Ovary (tissue), 9 donors: Measurements from ENCODE around the gene CCDC51. TPM values are rescaled to one million over a fixed set of nuclear protein-coding genes. Genes with fewer than 3 reads are reported as not detected.

Experiments used
- DNase-seq, 5 donors: peaks; one replicate each; pipeline ENCODE4 v3.0.0-alpha.2; 2019 to 2020
- H3K27ac ChIP-seq, 2 donors: fragments of 200-600 bp; one replicate each; pipeline versions ENCODE4 v1.5.1 to v1.8.0; 2019 to 2022
- H3K27me3 ChIP-seq: fragments of 200-600 bp; one replicate; pipeline ENCODE4 v1.8.0; 2022
- H3K36me3 ChIP-seq: fragments of 200-600 bp; sonication (generic); one replicate; pipeline ENCODE4 v1.5.1; 2019
- H3K4me1 ChIP-seq: one replicate; pipeline ENCODE4 v1.8.1; 2013; ENCODE audit warnings: mild to moderate bottlenecking, moderate library complexity; ENCODE audit not compliant: insufficient read depth
- H3K4me3 ChIP-seq: fragments of 200-600 bp; sonication (generic); one replicate; pipeline ENCODE4 v1.5.1; 2017
- H3K9me3 ChIP-seq, 2 donors: fragments of 200-600 bp in 1 of 2; sonication (generic) in 1 of 2; one replicate each; pipeline versions ENCODE4 v1.5.1 to v1.8.1; 2013 to 2019; ENCODE audit warnings: mild to moderate bottlenecking in 1 of 2, moderate library complexity in 1 of 2
- EP300 ChIP-seq: sonication (generic); formaldehyde crosslinking; IDR thresholded peaks from one replicate; pipeline ENCODE4 v1.6.1; 2017; ENCODE audit warnings: antibody characterized with exemption
- POLR2A ChIP-seq: fragments of 450-650 bp; IDR thresholded peaks from one replicate; pipeline ENCODE4 v1.6.1; 2017; ENCODE audit warnings: antibody characterized with exemption, mild to moderate bottlenecking, moderate library complexity
- WGBS, 3 donors: extraction: QIAGEN DNeasy Blood & Tissue Kit in 1 of 3; methylation state at CpG; one replicate each; pipeline versions ENCODE4 v1.1.5 to v1.1.7; 2013 to 2017; 5-methylcytosine and 5-hydroxymethylcytosine counted together
- intact Hi-C, 4 donors: fragments of 100-400 bp; cut with DNase I; formaldehyde crosslinking; loops; one replicate each; pipeline versions ENCODE4 v1.11.0 to v1.15.1; 2022 to 2023
- polyA plus RNA-seq, 2 donors: library from polyadenylated mRNA; stranded (reverse); fragments of 200-250 nt in 1 of 2; fragments of 350-450 nt in 1 of 2; fragmentation: Illumina TruSeq in 1 of 2; extraction: RNeasy Lipid Tissue Mini Kit (QIAGEN cat#74804) in 1 of 2; gene quantifications; one replicate each; pipeline ENCODE4 v1.2.3, GENCODE V29; 2013 to 2014
- total RNA-seq, 7 donors: library from RNA; depleted of rRNA in 2 of 7; stranded (reverse); fragments of >200 nt in 2 of 7; fragmentation: NEBNext Ultra II Directional in 3 of 7; extraction: Animal tissue kit (Norgen Biotek cat#: 25700) in 3 of 7; gene quantifications; one replicate each; pipeline versions ENCODE4 v1.1.0 to v1.2.4, GENCODE V29; 2016 to 2023
- TF ChIP-seq, protein P1 (sequence below), 3 donors: fragments of 450-650 bp in 2 of 3; fragments of 200-600 bp in 1 of 3; IDR thresholded peaks; one replicate each; pipeline versions ENCODE4 v1.5.1 to v1.8.0; 2016 to 2022; ENCODE audit warnings: antibody characterized with exemption in 3 of 3, mild to moderate bottlenecking in 1 of 3
- donor health status: DM: no; HTN: no; CAD: no; lungs with moderate emphysema.
- donor health status: DM: no; HTN: no; CAD: no.
- donor health status: Bipolar disorder and iron deficiency.
- donor health status: DM: yes; HTN: yes; CAD: no.
- donor health status: DM: no; HTN: no; CAD: no.
- donor health status: DM: yes; HTN: yes; CAD: no.

CCDC51 gene
- total and polyA plus RNA-seq, 9 donors = 6.3 to 9.9 (median 7.7) TPM

DNA sequence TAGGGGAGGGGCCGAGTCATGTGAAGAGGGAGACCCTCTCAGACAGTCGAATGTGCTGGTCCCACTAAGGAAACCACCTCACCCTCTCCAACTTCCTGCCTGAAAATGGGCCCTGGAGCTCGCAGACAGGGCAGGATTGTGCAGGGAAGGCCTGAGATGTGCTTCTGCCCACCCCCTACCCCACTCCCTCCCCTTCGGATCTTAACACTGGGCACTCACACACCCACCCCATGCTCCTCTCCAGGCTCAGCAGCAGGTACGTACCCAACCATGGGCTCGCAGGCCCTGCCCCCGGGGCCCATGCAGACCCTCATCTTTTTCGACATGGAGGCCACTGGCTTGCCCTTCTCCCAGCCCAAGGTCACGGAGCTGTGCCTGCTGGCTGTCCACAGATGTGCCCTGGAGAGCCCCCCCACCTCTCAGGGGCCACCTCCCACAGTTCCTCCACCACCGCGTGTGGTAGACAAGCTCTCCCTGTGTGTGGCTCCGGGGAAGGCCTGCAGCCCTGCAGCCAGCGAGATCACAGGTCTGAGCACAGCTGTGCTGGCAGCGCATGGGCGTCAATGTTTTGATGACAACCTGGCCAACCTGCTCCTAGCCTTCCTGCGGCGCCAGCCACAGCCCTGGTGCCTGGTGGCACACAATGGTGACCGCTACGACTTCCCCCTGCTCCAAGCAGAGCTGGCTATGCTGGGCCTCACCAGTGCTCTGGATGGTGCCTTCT lies 26.6 kb upstream of the CCDC51 start:
- peak overlapping the region; percentile 48 for H3K4me3 ChIP-seq
- peak overlapping the region; percentile 98 to 100 for H3K27ac ChIP-seq
- no peaks in the 10 kb centered on the region for H3K36me3 ChIP-seq
- 11 to 17% (median 14%) methylated on average over 18 to 19 of the region's 19 CpGs for WGBS, 3 donors
- H3K4me1 ChIP-seq = peaks cover 22% of the 10 kb centered on the region
- no peaks in the 10 kb centered on the region for H3K27me3 ChIP-seq
- peak in 4 of 5 donors; percentile 43 to 61 (median 55) for DNase-seq
- TF ChIP-seq EP300 (no peak), POLR2A (no peak)
- TF ChIP-seq, protein P1, sequence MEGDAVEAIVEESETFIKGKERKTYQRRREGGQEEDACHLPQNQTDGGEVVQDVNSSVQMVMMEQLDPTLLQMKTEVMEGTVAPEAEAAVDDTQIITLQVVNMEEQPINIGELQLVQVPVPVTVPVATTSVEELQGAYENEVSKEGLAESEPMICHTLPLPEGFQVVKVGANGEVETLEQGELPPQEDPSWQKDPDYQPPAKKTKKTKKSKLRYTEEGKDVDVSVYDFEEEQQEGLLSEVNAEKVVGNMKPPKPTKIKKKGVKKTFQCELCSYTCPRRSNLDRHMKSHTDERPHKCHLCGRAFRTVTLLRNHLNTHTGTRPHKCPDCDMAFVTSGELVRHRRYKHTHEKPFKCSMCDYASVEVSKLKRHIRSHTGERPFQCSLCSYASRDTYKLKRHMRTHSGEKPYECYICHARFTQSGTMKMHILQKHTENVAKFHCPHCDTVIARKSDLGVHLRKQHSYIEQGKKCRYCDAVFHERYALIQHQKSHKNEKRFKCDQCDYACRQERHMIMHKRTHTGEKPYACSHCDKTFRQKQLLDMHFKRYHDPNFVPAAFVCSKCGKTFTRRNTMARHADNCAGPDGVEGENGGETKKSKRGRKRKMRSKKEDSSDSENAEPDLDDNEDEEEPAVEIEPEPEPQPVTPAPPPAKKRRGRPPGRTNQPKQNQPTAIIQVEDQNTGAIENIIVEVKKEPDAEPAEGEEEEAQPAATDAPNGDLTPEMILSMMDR (IDR thresholded peaks at IDR 0.05) = no peak
- intact Hi-C loops = loop anchor here in 1 of 4 donors (10.0 kb wide), 1 partner anchor 218 kb away; the partner anchor contains the start of gene NCKIPSD
- no peaks in the 10 kb centered on the region for H3K9me3 ChIP-seq

DNA sequence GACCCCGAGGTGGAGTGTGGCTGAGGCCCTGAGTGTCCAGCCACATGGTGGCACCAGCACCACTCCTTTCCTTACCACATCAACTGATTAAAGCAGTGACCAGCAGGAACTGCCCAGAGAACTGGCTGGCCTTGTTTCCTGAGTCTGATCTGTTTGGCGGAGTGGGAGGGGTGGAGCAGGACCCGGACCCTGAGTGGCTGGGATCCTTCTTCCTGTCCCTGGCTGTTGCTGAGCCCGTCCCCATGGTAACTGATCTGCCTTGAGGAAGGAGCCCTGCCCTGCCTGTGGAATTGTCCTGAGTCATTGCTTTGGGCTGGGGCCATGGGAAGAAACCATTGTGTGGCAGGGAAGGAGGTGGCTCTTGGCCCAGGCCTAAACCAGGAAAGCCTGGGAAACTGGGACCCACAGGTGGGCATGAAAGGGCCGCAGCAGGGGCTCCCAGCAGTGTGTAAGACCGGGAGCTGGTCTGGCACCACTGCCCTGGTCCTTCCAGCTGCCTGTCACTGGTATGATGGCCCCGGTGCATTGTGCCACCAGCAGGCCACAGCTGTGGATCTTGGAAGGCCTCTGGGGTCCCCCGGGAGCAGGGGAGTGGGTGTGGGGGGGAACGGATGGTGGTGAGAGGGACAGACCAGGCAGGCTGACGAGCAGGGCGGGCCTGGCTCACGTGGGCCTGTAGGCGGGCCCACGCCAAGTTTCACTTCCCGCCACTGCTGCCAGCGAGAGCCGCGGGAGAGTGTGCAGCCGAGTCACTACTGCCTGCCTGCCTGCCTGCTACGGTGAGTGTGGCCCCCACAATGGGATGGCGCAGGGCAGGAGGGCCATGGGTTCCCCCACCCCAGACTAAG lies 25.8 kb upstream of the CCDC51 start:
- intact Hi-C loops = loop anchor here in 3 of 4 donors (2.0 to 10.0 kb wide), 3 partner anchors 83 to 219 kb away; partner anchors contain the start of gene NCKIPSD (in 1 of the 3)
- Histone ChIP-seq H3K4me1 (peaks cover 22% of the 10 kb centered on the region), H3K36me3 (no peaks in the 10 kb centered on the region), H3K4me3 (peak overlapping the region; percentile 48), H3K27me3 (no peaks in the 10 kb centered on the region), H3K27ac (peak overlapping the region; percentile 98 to 100), H3K9me3 (no peaks in the 10 kb centered on the region)
- DNase-seq = peak; percentile 92 to 99 (median 94)
- 0 to 2% (median 1%) methylated on average over 21 of the region's 21 CpGs for WGBS, 3 donors
- TF ChIP-seq, protein P1 (IDR thresholded peaks at IDR 0.05) = peak; percentile 23 to 80 (median 77)
- peak; percentile 90 for TF ChIP-seq POLR2A
- peak; percentile 21 for TF ChIP-seq EP300

DNA sequence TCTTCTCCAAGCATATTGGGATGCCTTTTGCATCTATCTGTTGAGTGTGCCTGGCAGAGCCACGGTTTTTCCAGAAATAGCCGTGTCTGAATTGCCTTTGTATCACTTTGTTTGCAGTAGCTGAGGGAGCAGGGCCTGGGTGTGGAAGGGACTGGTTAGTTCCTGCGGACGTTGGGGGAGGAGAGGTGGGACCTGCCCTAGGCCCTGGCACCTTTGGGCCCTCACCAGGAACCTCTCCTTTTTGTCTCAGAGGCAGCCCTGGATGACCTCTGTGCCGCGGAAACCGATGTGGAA lies 25.3 kb upstream of the CCDC51 start:
- WGBS, 3 donors = 11 to 15% (median 12%) methylated on average over 7 of the region's 7 CpGs
- Histone ChIP-seq H3K9me3 (no peaks in the 10 kb centered on the region), H3K27ac (peak overlapping the region; percentile 40 to 100), H3K27me3 (no peaks in the 10 kb centered on the region), H3K4me1 (peaks cover 20% of the 10 kb centered on the region), H3K4me3 (no peak overlapping the region), H3K36me3 (no peaks in the 10 kb centered on the region)
- intact Hi-C loops = loop anchor here in 3 of 4 donors (2.0 to 10.0 kb wide), 3 partner anchors 84 to 220 kb away; partner anchors contain the start of gene NCKIPSD (in 1 of the 3)
- DNase-seq = no peak
- TF ChIP-seq POLR2A = peak; percentile 34
- TF ChIP-seq, protein P1 (IDR thresholded peaks at IDR 0.05) = no peak
- no peak for TF ChIP-seq EP300

DNA sequence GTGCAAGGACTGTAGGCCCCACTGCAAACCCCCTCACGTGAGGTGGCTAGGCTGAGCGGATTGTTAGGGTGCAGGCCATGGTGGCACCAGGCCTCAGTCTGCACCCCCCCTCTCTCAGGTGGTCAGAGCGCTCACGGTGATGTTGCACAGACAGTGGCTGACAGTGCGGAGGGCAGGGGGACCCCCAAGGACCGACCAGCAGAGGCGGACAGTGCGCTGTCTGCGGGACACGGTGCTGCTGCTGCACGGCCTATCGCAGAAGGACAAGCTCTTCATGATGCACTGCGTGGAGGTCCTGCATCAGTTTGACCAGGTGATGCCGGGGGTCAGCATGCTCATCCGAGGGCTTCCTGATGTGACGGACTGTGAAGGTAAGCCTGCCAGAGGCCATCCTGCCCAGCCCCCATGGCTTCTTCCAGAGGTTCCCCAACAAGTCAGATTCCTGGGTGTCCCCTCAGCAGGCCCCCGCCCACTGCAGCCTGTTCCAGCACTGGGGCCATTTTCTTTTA lies 24.8 kb upstream of the CCDC51 start:
- peaks cover 18% of the 10 kb centered on the region for H3K4me1 ChIP-seq
- no peaks in the 10 kb centered on the region for H3K9me3 ChIP-seq
- peak overlapping the region; percentile 40 to 100 for H3K27ac ChIP-seq
- intact Hi-C loops = loop anchor here (2.0 to 10.0 kb wide), 5 partner anchors 83 to 220 kb away; partner anchors contain the start of gene NCKIPSD (in 1 of the 4)
- no peaks in the 10 kb centered on the region for H3K27me3 ChIP-seq
- peak in 4 of 5 donors; percentile 50 to 60 (median 50) for DNase-seq
- no peaks in the 10 kb centered on the region for H3K36me3 ChIP-seq
- TF ChIP-seq EP300 (no peak), POLR2A (no peak)
- TF ChIP-seq, protein P1 (IDR thresholded peaks at IDR 0.05) = no peak
- H3K4me3 ChIP-seq = no peak overlapping the region
- 88 to 92% (median 90%) methylated on average over 8 to 17 of the region's 17 CpGs for WGBS, 3 donors
